Activated CD8-positive, alpha-beta T cell treated with anti-CD3 and anti-CD28 coated beads, Interleukin-2, amount 10 ng/mL, durations not matched to agents 7 days and 5 days (primary cell): ENCODE results near the gene HOXD8. TPM values are rescaled to one million over a fixed set of nuclear protein-coding genes. Genes with fewer than 3 reads are reported as not detected.

Experiments
- ATAC-seq: fragments of 150-1000 bp; cut with Tn5 transposase; one replicate; pipeline ENCODE4 v1.10.0; 2021; ENCODE audit warnings: moderate library complexity
- CTCF ChIA-PET: fragments of 350-600 bp; sonication (Branson Sonifier 250); formaldehyde crosslinking; loops from one replicate; lab custom pipeline; 2021; ENCODE audit warnings: antibody characterized with exemption; lab: Charles Lee
- POLR2A ChIA-PET: fragments of 350-600 bp; sonication (Branson Sonifier 250); formaldehyde crosslinking; loops from one replicate; lab custom pipeline; 2021; ENCODE audit warnings: antibody characterized with exemption; lab: Charles Lee
- DNase-seq: peaks from one replicate; pipeline ENCODE4 v3.0.0-alpha.2; 2020
- H3K27ac Mint-ChIP-seq: one replicate; pipeline ENCODE4 v1.8.0; 2021; ENCODE audit warnings: mild to moderate bottlenecking, mixed read lengths
- H3K27me3 Mint-ChIP-seq: one replicate; pipeline ENCODE4 v1.8.0; 2021; ENCODE audit warnings: low read depth, mixed read lengths
- H3K36me3 Mint-ChIP-seq: one replicate; pipeline ENCODE4 v1.8.0; 2021; ENCODE audit warnings: low read depth, mixed read lengths
- H3K4me1 Mint-ChIP-seq: one replicate; pipeline ENCODE4 v1.8.0; 2021; ENCODE audit warnings: low read depth, mixed read lengths
- H3K4me3 Mint-ChIP-seq: one replicate; pipeline ENCODE4 v1.8.0; 2021; ENCODE audit warnings: mild to moderate bottlenecking, mixed read lengths
- H3K9me3 Mint-ChIP-seq: one replicate; pipeline ENCODE4 v1.8.0; 2022; ENCODE audit warnings: mixed read lengths; ENCODE audit not compliant: insufficient read depth
- total RNA-seq, 2 experiments: library from RNA; stranded (reverse); gene quantifications; one replicate each; pipeline ENCODE4 v1.2.3, GENCODE V29; 2021

The HOXD8 gene
- total RNA-seq, 2 experiments from 2014 or later, result not detected

GRCh38 chr2:176171351-176172006 lies 42.0 kb downstream of the HOXD8 start:
- Mint-ChIP-seq H3K27ac (no peak overlapping the region), H3K4me3 (no peak overlapping the region), H3K4me1 (peaks cover 6% of the 10 kb centered on the region), H3K9me3 (no peaks in the 10 kb centered on the region), H3K27me3 (peaks cover 73% of the 10 kb centered on the region), H3K36me3 (no peaks in the 10 kb centered on the region)
- ChIA-PET POLR2A (no interaction called here), CTCF (no interaction called here)
- ATAC-seq (no peak), DNase-seq (no peak)

- peaks cover 73% of the 10 kb centered on the region for H3K27me3 Mint-ChIP-seq
- peak overlapping the region; percentile 46 for H3K27ac Mint-ChIP-seq
- DNase-seq (no peak), ATAC-seq (no peak)
- no peaks in the 10 kb centered on the region for H3K9me3 Mint-ChIP-seq
- ChIA-PET POLR2A (no interaction called here), CTCF (interaction anchor here (2.7 kb wide), 1 partner anchor 283 kb away, joined by 10 read pairs; no protein-coding TSS in a partner anchor)
- no peaks in the 10 kb centered on the region for H3K36me3 Mint-ChIP-seq
- no peak overlapping the region for H3K4me3 Mint-ChIP-seq
- peaks cover 6% of the 10 kb centered on the region for H3K4me1 Mint-ChIP-seq
These were observed 42.7 kb downstream of the HOXD8 start for GRCh38 chr2:176172007-176172894.

- Mint-ChIP-seq H3K4me3 (no peak overlapping the region), H3K27ac (peak overlapping the region; percentile 46), H3K9me3 (no peaks in the 10 kb centered on the region), H3K36me3 (no peaks in the 10 kb centered on the region), H3K27me3 (peaks cover 72% of the 10 kb centered on the region), H3K4me1 (peaks cover 6% of the 10 kb centered on the region)
- POLR2A ChIA-PET, result no interaction called here
- DNase-seq (no peak), ATAC-seq (no peak)
- CTCF ChIA-PET, result interaction anchor here (0.9 to 2.7 kb wide), 2 partner anchors 45 to 282 kb away, joined by 4 to 10 read pairs; no protein-coding TSS in a partner anchor
These were observed 43.5 kb downstream of the HOXD8 start for GRCh38 chr2:176172895-176173566.

GRCh38 chr2:176173567-176174381 lies 44.3 kb downstream of the HOXD8 start:
- DNase-seq (no peak), ATAC-seq (no peak)
- no peaks in the 10 kb centered on the region for H3K36me3 Mint-ChIP-seq
- no peaks in the 10 kb centered on the region for H3K9me3 Mint-ChIP-seq
- H3K27ac Mint-ChIP-seq, result no peak overlapping the region
- POLR2A ChIA-PET, result no interaction called here
- CTCF ChIA-PET, result interaction anchor here (0.9 to 2.7 kb wide), 3 partner anchors 46 to 381 kb away, joined by 4 to 10 read pairs (median 6); no protein-coding TSS in a partner anchor
- H3K4me3 Mint-ChIP-seq, result no peak overlapping the region
- peaks cover 77% of the 10 kb centered on the region for H3K27me3 Mint-ChIP-seq
- peaks cover 9% of the 10 kb centered on the region for H3K4me1 Mint-ChIP-seq

GRCh38 chr2:176174382-176174823 lies 44.9 kb downstream of the HOXD8 start:
- Mint-ChIP-seq H3K4me1 (peaks cover 9% of the 10 kb centered on the region), H3K27ac (no peak overlapping the region), H3K9me3 (no peaks in the 10 kb centered on the region), H3K36me3 (no peaks in the 10 kb centered on the region), H3K27me3 (peaks cover 82% of the 10 kb centered on the region), H3K4me3 (no peak overlapping the region)
- no peak for ATAC-seq
- DNase-seq, result no peak
- ChIA-PET POLR2A (no interaction called here), CTCF (interaction anchor here (1.1 to 2.7 kb wide), 2 partner anchors 281 to 380 kb away, joined by 6 to 10 read pairs; no protein-coding TSS in a partner anchor)

GRCh38 chr2:176174824-176175708 lies 45.6 kb downstream of the HOXD8 start:
- H3K4me1 Mint-ChIP-seq, result peaks cover 9% of the 10 kb centered on the region
- no peak overlapping the region for H3K4me3 Mint-ChIP-seq
- H3K36me3 Mint-ChIP-seq, result no peaks in the 10 kb centered on the region
- H3K27me3 Mint-ChIP-seq, result peaks cover 84% of the 10 kb centered on the region
- POLR2A ChIA-PET, result no interaction called here
- no peaks in the 10 kb centered on the region for H3K9me3 Mint-ChIP-seq
- DNase-seq (no peak), ATAC-seq (no peak)
- H3K27ac Mint-ChIP-seq, result no peak overlapping the region
- CTCF ChIA-PET, result interaction anchor here (1.0 to 2.7 kb wide), 3 partner anchors 278 to 379 kb away, joined by 3 to 10 read pairs (median 6); no protein-coding TSS in a partner anchor

- ChIA-PET CTCF (interaction anchor here (1.0 to 1.2 kb wide), 2 partner anchors 26 to 278 kb away, joined by 3 read pairs; no protein-coding TSS in a partner anchor), POLR2A (no interaction called here)
- ATAC-seq (no peak), DNase-seq (no peak)
- Mint-ChIP-seq H3K9me3 (no peaks in the 10 kb centered on the region), H3K4me3 (no peak overlapping the region), H3K27ac (no peak overlapping the region), H3K4me1 (peaks cover 9% of the 10 kb centered on the region), H3K27me3 (peaks cover 88% of the 10 kb centered on the region), H3K36me3 (no peaks in the 10 kb centered on the region)
These were observed 46.5 kb downstream of the HOXD8 start for GRCh38 chr2:176175709-176176607.

GRCh38 chr2:176177580-176178037 lies 48.1 kb downstream of the HOXD8 start:
- no peaks in the 10 kb centered on the region for H3K9me3 Mint-ChIP-seq
- H3K36me3 Mint-ChIP-seq, result no peaks in the 10 kb centered on the region
- ChIA-PET POLR2A (no interaction called here), CTCF (interaction anchor here (1.7 kb wide), 1 partner anchor 10 kb away, joined by 4 read pairs; no protein-coding TSS in a partner anchor)
- H3K4me1 Mint-ChIP-seq, result peaks cover 6% of the 10 kb centered on the region
- DNase-seq, result no peak
- peaks cover 82% of the 10 kb centered on the region for H3K27me3 Mint-ChIP-seq
- ATAC-seq, result no peak
- no peak overlapping the region for H3K27ac Mint-ChIP-seq
- peak overlapping the region; percentile 20 for H3K4me3 Mint-ChIP-seq

GRCh38 chr2:176178038-176178756 lies 48.7 kb downstream of the HOXD8 start:
- Mint-ChIP-seq H3K4me3 (no peak overlapping the region), H3K36me3 (no peaks in the 10 kb centered on the region), H3K27me3 (peaks cover 80% of the 10 kb centered on the region), H3K4me1 (peaks cover 5% of the 10 kb centered on the region), H3K9me3 (no peaks in the 10 kb centered on the region), H3K27ac (no peak overlapping the region)
- DNase-seq (no peak), ATAC-seq (peak; percentile 27)
- CTCF ChIA-PET, result interaction anchor here (1.4 to 1.7 kb wide), 2 partner anchors 9 to 277 kb away, joined by 4 read pairs; no protein-coding TSS in a partner anchor
- POLR2A ChIA-PET, result no interaction called here
